GM12875 (cell line): ENCODE results near the gene U2AF2.

Experiments
- H3K4me3 ChIP-seq: one replicate; pipeline ENCODE4 v1.5.1; 2011; ENCODE audit warnings: low read depth, low read length, control low read depth
- TF ChIP-seq, protein P1 (sequence below): IDR thresholded peaks from 2 replicates; pipeline ENCODE4 v1.5.1; 2011; ENCODE audit warnings: low read depth, mild to moderate bottlenecking, control low read depth, inconsistent platforms, low read length, moderate library complexity, borderline replicate concordance; ENCODE audit not compliant: insufficient read depth

The U2AF2 gene

GRCh38 chr19:55689411-55690108 is 34.7 kb downstream of the U2AF2 start:
- TF ChIP-seq, protein P1, sequence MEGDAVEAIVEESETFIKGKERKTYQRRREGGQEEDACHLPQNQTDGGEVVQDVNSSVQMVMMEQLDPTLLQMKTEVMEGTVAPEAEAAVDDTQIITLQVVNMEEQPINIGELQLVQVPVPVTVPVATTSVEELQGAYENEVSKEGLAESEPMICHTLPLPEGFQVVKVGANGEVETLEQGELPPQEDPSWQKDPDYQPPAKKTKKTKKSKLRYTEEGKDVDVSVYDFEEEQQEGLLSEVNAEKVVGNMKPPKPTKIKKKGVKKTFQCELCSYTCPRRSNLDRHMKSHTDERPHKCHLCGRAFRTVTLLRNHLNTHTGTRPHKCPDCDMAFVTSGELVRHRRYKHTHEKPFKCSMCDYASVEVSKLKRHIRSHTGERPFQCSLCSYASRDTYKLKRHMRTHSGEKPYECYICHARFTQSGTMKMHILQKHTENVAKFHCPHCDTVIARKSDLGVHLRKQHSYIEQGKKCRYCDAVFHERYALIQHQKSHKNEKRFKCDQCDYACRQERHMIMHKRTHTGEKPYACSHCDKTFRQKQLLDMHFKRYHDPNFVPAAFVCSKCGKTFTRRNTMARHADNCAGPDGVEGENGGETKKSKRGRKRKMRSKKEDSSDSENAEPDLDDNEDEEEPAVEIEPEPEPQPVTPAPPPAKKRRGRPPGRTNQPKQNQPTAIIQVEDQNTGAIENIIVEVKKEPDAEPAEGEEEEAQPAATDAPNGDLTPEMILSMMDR, result no peak
- H3K4me3 ChIP-seq, result no peak overlapping the region

DNA sequence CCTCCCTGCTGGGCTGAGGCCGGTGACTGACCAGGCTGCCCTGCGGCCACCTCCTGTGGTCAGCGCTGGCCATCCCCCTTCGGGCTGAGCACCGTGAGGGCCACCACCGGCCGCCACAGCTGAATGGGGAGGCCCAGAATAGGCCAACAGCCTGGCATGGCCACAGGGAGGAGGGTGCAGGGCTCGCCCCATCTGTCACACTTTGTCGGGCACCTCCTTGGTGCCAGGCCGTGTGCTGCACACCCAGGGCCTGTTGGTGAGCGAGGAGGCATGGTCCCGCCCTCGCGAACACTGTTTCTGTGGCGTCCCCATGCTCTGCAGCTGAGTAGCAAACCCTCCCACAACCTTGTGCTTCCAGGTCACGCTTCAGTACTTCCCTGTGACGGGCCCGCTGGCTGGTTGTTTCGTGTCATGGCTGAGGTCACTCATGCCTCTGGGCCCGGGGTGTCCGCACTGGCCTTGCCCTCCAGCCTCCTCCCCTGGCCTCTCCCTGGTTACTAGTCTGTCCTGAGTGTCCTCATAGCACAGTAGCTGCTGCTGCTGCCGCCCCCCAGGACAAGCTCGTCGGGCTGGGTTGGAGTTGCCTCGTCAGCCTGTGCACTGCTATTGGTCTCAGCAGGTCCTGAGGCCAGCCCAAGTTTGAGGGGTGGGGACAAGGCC is 35.4 kb downstream of the U2AF2 start:
- TF ChIP-seq, protein P1, result no peak
- no peak overlapping the region for H3K4me3 ChIP-seq

DNA sequence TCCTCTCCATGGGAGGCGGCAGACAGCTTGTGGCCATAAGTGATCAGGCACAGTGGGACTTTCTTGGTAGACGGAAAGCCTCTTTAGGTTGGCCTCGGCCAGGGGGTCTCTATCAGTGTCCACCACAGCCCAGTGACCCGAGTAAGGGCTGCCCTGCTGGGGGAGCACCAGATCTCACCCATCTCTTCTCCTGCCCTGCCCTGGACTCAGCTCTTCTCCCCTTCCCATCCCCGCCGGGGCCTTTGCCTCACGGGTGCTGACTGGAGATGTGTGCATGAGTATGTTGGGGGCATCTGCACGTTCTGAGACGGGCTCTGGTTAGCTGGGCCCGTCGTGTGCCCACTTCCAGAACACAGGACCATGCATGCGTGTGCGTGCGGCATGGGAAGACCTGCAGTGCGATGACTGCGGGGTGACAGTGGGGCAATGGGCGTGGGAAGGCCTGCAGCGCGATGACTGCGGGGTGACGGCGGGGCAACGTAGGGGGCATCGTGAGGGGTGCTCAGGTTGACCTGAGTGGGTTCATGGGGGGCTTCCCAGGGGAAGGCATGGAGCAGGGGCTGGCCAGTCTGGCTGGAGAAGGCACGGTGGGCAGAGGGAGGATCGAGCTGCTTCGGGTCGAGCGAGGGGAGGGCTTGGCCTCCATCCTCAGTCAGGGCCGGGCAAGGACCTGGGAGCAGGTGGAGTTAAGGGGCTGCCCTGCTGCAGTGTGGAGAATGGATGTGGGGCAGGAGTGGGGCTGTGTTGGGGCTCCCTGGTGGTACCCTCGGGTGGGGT is 36.1 kb downstream of the U2AF2 start:
- H3K4me3 ChIP-seq, result no peak overlapping the region
- TF ChIP-seq, protein P1, result no peak

GRCh38 chr19:55691561-55692481 is 37.0 kb downstream of the U2AF2 start:
- TF ChIP-seq, protein P1, result no peak
- H3K4me3 ChIP-seq, result no peak overlapping the region

- TF ChIP-seq, protein P1, result no peak
These were observed 37.8 kb downstream of the U2AF2 start for GRCh38 chr19:55692681-55693081.

DNA sequence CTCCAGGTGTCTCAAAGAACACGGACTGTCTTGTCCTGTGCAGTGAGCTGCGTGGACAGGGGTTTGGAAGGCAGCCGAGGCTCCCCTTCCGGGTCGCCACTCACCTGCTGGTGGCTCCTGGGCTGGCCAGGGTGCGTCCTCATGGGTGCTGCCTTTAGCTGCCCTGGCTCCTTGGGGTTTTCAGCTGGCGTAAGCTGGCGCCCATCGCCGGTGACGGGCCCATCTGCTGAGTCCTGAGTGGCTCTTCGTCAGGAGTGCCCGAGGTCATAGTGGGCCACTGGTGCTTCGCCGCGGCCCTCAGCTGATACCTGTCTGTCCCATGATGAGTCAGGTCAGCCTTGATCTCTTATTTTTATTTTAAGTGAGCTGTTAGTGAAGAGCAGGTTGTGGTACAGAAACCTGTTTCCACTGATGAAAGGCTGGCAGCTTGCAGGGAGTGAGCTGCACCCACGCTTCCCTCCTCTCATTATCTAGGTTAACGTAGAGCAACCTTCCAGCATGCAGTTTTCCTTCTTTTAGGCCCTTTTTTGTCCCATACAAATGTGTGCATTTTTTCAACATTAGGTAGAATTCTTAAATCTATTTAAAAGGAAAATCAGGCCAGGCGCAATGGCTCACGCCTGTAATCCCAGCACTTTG is 38.6 kb downstream of the U2AF2 start:
- TF ChIP-seq, protein P1, result no peak
- H3K4me3 ChIP-seq, result no peak overlapping the region

More at GRCh38 chr19:55692681-55693081, 37.8 kb downstream of the U2AF2 start:
- H3K4me3 ChIP-seq, result no peak overlapping the region
